NCI-H1417 (cell line): ENCODE data around the gene LIPE.

Experiments used
- DNase-seq, 3 experiments: peaks; one replicate each; lab custom pipeline; 2025; lab: John Stamatoyannopoulos, UW

Gene LIPE

DNA sequence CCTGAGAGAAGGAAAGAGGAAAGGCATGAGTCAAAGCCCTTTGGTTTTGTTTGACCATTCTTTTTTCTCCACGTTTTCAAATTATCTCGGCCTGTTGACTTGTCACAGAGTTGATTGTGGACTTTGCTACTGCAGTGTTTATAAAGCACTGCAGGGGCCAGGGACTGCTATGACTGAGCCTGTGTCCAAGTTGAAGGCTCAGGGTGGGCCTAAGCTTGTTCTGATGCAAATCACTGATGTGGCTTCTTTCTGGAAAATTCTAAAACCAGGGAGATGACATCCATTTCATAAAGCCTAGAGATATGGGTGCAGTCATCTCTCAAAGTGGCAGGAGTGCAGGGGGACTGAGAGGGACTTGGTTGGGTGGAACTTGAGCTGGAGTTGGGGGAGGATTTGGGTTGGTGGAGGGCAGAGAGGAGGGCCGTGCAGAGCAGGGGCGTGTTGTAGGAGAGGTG, 16.8 kb upstream of the LIPE start:
- DNase-seq, result peak in 1 of 3 experiments; percentile 57

GRCh38 chr19:42442833-42443232, 15.6 kb upstream of the LIPE start, which contains the start of gene CXCL17:
Gene CXCL17, minus strand, starts transcription at chr19:42442946. Its CDS starts 114 bp downstream, at chr19:42442832.
- no peak for DNase-seq

- DNase-seq, result no peak
Measured at GRCh38 chr19:42441049-42441445, 13.9 kb upstream of the LIPE start.

DNA sequence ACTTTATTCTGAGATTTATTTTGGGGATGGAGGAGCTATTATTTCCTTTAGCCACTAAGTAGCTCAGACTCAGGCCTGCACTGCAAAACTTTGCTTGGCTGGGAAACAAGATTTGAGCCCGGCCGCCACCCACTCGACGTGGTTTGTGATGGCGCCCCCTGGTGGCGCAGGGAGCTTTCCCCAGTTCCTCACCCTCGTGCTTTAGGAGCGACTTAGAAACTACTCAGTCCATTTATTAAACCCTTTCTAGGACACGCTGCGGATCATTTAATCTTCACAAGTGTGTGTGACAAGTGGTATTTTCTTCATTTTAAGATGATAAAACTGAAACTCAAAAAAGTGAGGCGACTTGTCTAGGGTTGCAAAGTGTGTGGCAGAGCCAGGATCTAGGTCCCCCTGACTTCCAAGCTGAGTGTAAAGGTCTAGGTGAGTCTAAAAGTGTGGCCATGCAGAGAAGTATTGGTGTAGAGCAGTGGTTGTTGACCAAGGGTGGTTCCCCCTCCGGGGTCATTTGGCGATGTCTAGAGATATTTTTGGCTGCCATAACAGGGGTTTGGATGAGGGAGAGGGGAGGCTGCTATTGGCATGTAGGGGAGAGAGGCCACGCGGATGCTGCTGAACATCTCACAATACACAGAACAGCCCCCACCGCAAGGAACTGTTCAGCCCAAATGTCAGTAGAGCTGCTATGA, 13.3 kb upstream of the LIPE start:
- DNase-seq, result peak in 2 of 3 experiments; percentile 36 to 73

GRCh38 chr19:42436006-42436405, 8.8 kb upstream of the LIPE start:
- peak in 1 of 3 experiments; percentile 12 for DNase-seq

DNA sequence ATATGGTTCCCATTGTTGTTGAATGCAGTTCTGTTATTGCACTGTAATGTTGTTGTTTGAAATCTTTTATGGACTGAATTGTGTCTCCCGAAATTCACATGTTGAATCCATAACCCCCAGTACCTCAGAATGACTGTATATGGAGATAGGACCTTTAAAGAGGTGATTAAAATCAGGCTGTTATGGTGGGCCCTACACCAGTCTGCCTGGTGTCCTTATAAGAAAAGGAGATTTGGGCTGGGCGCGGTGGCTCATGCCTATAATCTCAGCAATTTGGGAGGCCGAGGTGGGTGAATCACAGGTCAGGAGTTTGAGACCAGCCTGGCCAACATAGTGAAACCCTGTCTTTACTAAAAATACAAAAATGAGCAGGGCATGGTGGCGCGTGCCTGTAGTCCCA, 8.1 kb upstream of the LIPE start:
- DNase-seq, result no peak

DNA sequence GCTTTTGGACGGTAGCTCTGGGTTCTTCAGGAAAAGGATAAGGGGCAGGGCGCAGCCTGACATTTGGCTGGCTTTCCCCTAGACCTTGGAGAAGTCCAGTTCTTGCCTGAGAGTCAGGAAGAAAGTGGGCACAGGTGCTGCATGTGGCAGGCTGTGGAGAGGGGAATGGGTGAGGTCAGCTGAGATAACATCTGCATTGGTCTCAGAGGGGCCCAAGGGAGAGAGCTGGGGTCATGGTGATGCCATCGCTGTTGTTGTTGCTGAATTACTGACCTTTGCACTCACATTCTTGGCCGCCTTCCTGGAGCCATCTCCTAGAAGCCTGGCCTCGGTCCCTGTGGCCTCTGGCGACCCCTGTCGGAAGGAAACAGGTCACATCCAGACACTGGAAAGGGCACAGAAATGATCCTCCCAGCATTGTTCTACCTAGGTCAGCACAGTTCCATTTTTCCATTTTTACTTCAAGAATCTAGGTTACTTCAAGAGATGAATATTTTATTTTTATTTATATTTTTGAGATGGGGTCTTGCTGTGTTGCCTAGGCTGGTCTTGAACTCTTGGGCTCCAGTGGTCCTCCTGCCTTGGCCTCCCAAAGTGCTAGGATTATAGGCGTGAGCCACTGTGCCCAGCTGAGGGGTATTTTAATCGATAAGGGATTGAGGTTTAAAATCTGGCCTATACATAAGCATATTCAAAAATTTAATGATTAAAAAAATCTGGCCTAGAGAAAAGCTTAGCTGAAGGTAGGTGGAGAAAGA, 6.5 kb upstream of the LIPE start:
- peak in 1 of 3 experiments; percentile 68 for DNase-seq

DNA sequence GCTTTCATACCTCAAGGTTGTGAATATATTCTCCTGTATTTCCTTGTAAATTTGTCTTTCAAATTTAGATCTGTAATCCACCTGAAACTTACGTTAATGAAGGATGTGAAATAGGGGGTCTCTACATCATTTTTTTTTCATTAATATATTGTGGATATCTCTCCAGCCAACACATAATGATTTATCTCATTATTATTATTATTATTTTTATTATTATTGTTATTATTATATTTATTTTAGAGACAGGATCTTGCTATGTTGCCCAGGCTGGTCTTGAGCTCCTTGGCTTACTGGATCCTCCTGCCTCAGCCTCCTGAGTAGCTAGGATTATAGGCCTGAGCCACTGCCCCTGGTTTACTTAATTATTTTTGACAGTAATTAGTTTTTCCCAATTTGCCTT, 4.3 kb upstream of the LIPE start:
- no peak for DNase-seq

DNA sequence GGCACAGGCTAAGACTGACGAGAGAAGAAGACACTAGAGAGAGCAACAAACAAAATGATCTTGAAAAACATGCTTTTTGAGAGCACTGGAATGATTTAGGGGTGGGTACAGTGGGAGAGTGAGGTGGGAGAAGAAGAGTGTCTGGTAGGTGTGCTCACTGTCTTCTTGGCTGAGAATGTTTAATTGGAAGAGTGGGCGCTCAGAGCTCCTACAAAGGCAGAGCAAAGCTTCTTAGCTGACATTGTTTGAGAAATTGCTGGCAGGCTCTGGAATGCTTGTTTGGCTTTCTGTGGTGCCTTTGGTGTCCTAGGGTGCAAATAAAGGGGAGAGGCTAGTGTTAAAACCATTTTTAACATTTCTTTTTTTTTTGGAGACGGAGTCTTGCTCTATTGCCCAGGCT, 1.5 kb upstream of the LIPE start:
- DNase-seq, result no peak

DNA sequence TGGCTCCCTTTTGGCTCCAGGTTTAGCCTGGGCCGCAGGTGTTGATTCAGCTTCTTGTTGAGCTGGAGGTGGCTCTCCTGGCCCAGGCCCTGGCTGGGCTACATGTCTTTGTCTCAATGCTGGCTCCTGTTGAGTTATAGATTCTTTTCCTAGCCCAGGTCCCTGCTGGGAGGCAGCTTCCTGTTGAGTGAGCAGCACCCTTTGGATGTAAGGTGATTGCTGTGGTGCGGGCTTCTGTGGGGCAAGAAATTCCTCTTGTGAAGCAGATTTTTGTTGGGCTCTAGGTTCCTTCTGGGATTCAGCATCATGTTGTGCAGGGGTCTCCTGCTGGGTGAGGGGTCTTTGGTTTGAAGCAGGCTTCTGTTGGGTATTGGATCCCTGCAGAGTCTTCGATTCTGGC, 545 bp downstream of the LIPE start:
- DNase-seq, result no peak

GRCh38 chr19:42424712-42425131, 2.5 kb downstream of the LIPE start:
- DNase-seq, result no peak

GRCh38 chr19:42424345-42424707, 2.9 kb downstream of the LIPE start:
- DNase-seq, result no peak

DNA sequence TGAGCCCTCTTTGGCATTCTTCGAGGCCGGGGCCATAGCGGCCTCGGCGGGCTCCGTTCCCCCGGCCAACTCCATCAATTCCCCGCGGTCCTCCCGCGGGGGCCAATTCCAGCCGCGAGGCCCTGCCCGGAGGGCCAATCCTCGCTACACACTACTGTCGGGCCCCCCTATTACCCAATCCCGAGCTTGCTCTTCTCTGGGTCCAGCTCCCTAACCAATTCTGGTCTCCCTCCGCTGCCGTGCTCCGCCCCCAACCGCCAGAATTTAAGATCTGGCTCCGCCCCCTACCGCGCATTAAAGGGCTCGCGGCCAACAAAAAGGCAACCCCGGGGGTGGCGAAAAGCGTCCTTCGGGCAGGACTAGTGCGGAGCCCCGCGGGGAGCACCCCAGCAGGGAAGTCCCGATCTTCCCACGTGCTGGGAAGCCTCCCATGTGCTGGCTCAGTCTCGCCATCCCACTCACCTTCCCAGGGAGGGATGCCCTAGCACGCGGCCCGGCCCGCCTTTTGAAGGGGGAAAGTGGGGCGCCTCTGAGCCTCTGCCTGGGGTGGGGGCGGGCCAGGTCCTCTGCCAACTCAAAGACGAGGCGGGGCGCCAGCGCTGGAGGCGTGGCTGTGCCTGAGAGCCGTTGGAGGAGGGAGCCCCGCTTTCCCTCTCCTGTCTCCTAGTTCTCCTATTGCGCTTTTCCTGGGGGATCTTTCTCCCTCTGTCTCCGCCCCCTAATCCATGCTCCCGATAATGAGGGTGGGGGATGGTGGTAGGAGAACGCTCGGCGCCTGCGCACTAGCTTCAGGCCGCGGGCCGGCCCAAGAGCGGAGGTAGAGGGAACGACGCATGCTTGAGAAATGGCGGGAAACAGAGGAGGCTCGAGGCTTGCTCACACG, 3.5 kb downstream of the LIPE start:
- DNase-seq, result peak; percentile 90 to 95 (median 94)

DNA sequence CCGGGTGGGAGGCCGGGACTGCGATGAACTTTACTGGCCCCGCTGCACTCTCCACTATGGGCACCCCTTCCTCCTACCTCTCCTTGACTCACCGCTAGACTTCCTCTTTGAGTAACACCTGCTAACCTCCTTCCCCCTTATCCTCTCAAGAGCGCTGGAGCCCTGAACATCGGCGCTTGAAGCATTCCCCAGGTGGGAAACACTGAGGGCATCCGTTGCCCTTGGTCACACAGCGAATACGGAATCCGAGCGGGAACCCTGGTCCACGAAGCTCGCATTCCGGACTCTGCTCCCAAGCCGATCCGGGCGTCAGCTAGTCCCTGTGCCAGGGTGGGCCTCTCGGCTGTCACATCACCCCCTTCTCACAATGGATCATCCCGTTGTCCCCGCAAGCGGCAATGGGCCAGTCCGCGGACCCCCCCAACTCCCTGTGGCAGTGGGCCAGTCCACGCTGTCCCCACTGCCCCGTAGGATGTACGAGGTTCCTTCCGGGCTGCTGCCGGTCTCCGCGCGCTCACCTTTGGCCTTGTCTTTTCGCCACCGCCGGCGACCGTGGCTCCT, 4.2 kb downstream of the LIPE start:
- peak; percentile 59 to 88 (median 88) for DNase-seq

DNA sequence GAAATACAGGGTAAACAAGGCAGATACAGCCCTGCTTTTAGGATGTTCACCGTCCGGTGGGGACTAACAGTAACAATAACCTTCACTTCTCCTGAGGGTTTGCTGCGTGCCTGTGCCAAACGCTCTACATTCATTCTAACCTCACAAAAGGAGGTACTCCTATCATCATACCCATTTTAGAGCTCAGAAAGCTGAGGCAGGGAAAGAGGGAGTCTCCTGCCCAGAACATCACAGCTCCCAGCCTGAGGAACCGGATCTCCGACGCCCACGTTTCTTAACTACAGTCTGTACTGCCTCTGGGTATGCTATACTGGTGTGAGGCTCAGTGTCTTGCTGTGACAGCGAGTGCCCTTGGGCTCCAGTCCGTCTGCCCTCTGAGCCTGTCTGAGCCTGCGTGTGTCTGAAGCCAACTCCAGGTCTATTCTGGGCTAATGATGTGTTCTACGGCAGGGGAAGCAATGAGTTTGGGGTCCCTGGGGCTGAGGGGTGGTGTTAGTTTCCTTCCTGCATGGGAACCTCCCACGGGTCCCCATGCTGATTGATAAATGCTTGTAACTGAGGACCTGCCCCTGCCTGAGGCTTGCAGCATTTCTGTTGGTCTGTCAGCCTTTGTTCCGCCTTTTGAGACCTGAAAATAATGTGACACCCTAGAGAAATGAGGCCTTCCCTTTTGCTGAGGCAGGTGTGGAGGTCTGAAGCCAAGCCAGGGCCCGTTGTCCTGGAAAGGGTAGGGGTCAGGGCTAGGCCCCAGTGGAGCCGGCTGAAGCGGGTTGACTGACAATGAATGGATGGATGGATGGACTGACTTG, 4.9 kb downstream of the LIPE start:
- DNase-seq, result peak in 1 of 3 experiments; percentile 60

DNA sequence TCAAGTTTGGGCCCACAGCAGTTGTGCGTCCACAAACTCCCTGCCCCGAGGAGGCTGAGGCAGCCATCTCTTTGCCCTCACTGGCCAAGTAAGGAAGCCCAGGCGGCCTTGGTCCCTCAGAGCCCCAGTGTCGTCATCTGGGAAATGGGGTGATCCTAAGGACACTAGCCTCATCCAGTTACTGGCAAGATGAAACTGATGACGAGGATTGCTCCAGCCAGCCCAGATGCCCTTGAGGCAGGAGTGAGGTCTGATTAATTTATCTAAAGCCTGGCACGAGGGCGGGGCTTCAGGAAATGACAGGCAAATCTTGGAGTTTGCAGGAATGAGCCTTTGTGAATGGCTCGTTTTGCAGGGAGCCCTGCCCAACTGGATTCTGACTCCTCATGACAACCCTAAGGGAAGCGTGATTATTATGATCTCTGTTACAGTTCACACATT, 5.6 kb downstream of the LIPE start:
- DNase-seq, result no peak

DNA sequence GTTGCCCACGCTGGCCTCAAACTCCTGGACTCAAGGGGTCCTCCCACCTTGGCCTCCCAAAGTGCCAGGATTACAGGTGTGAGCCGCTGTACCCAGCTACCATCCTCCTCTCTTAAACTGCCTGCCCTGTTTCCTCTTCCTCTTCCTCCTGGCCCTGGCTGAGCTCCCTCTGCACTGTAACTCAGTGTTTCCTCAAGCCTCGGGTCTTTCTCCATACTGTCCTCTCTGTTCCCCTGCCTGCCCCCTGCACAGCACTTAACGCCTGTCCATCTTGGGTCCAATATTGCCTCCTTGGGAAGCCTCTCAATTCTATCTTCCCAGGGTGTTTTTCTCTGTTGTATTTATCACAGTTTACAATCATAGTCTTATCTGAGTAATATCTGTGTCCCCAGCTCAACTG, 6.1 kb downstream of the LIPE start:
- DNase-seq, result no peak

- peak in 1 of 3 experiments; percentile 8 for DNase-seq
Measured at GRCh38 chr19:42420055-42420544, 7.1 kb downstream of the LIPE start.

- DNase-seq, result no peak
Measured at GRCh38 chr19:42419309-42419708, 7.9 kb downstream of the LIPE start.

- DNase-seq, result no peak
Measured at GRCh38 chr19:42412661-42413076, 14.5 kb downstream of the LIPE start.

GRCh38 chr19:42412227-42412626, 15.0 kb downstream of the LIPE start:
- no peak for DNase-seq
